ENCODE data around the gene BCL2L13. TPM values are rescaled to one million over a fixed set of nuclear protein-coding genes. Genes with fewer than 3 reads are reported as not detected.
"Not testable (repeated sequence)": the region's sequence is repeated elsewhere in the genome, so short reads cannot be mapped to it uniquely, and the experiment has no call there.

The BCL2L13 gene
- polyA plus RNA-seq, 6 donors from 2014 or later: 21.5 to 49.5 (median 47.7) TPM

- Mint-ChIP-seq H3K9me3 (no peaks in the 10 kb centered on the region), H3K4me1 (peaks cover 6 to 8% (median 7%) of the 10 kb centered on the region in 3 donors), H3K27ac (no peak overlapping the region), H3K4me3 (no peak overlapping the region), H3K27me3 (no peaks in the 10 kb centered on the region), H3K36me3 (no peaks in the 10 kb centered on the region)
- ATAC-seq (ENCODE audit: low read depth in 2 of 2): no peak
- DNase-seq: no peak
These were observed 37.0 kb downstream of the BCL2L13 start for GRCh38 chr22:17675584-17675983.

GRCh38 chr22:17678817-17679385 lies 40.3 kb downstream of the BCL2L13 start:
- DNase-seq: no peak
- H3K27ac Mint-ChIP-seq: no peak overlapping the region
- H3K36me3 Mint-ChIP-seq: no peaks in the 10 kb centered on the region
- H3K4me3 Mint-ChIP-seq: no peak overlapping the region
- no peak for ATAC-seq (ENCODE audit: low read depth in 2 of 2)
- peaks cover 6 to 8% (median 7%) of the 10 kb centered on the region in 3 donors for H3K4me1 Mint-ChIP-seq
- no peaks in the 10 kb centered on the region for H3K27me3 Mint-ChIP-seq
- no peaks in the 10 kb centered on the region for H3K9me3 Mint-ChIP-seq

GRCh38 chr22:17684245-17684644 lies 45.7 kb downstream of the BCL2L13 start:
- no peaks in the 10 kb centered on the region for H3K9me3 Mint-ChIP-seq
- H3K4me3 Mint-ChIP-seq: no peak overlapping the region
- DNase-seq: no peak
- peak in 1 of 2 donors; percentile 23 for ATAC-seq (ENCODE audit: low read depth in 2 of 2)
- no peaks in the 10 kb centered on the region for H3K36me3 Mint-ChIP-seq
- H3K4me1 Mint-ChIP-seq: peaks cover 0 to 13% (median 8%) of the 10 kb centered on the region in 3 donors
- H3K27me3 Mint-ChIP-seq: no peaks in the 10 kb centered on the region
- no peak overlapping the region for H3K27ac Mint-ChIP-seq

- H3K27ac Mint-ChIP-seq: no peak overlapping the region
- ATAC-seq (ENCODE audit: low read depth in 2 of 2) (no peak), DNase-seq (no peak)
- H3K4me3 Mint-ChIP-seq: no peak overlapping the region
- no peaks in the 10 kb centered on the region for H3K27me3 Mint-ChIP-seq
- H3K4me1 Mint-ChIP-seq: peaks cover 0 to 4% (median 0%) of the 10 kb centered on the region in 3 donors
- no peaks in the 10 kb centered on the region for H3K9me3 Mint-ChIP-seq
- peaks cover 6 to 7% of the 10 kb centered on the region in 2 donors for H3K36me3 Mint-ChIP-seq
These were observed 54.3 kb downstream of the BCL2L13 start for GRCh38 chr22:17692841-17693240.

- Mint-ChIP-seq H3K9me3 (no peaks in the 10 kb centered on the region), H3K4me1 (no peaks in the 10 kb centered on the region), H3K4me3 (no peak overlapping the region), H3K27ac (no peak overlapping the region), H3K36me3 (peaks cover 6 to 7% of the 10 kb centered on the region in 2 donors), H3K27me3 (no peaks in the 10 kb centered on the region)
- no peak for ATAC-seq (ENCODE audit: low read depth in 2 of 2)
- DNase-seq: no peak
These were observed 55.6 kb downstream of the BCL2L13 start for GRCh38 chr22:17694193-17694592.

GRCh38 chr22:17694752-17695151 lies 56.2 kb downstream of the BCL2L13 start:
- H3K36me3 Mint-ChIP-seq: peaks cover 6 to 7% of the 10 kb centered on the region in 2 donors
- DNase-seq (no peak), ATAC-seq (ENCODE audit: low read depth in 2 of 2) (no peak)
- no peak overlapping the region for H3K4me3 Mint-ChIP-seq
- H3K27me3 Mint-ChIP-seq: no peaks in the 10 kb centered on the region
- H3K4me1 Mint-ChIP-seq: no peaks in the 10 kb centered on the region
- H3K9me3 Mint-ChIP-seq: no peaks in the 10 kb centered on the region
- peak overlapping the region in 1 of 6 donors; percentile 19 for H3K27ac Mint-ChIP-seq

- Mint-ChIP-seq H3K27me3 (no peaks in the 10 kb centered on the region), H3K4me1 (no peaks in the 10 kb centered on the region), H3K36me3 (peaks cover 6 to 7% of the 10 kb centered on the region in 2 donors), H3K4me3 (no peak overlapping the region), H3K27ac (no peak overlapping the region), H3K9me3 (no peaks in the 10 kb centered on the region)
- ATAC-seq (ENCODE audit: low read depth in 2 of 2) (no peak), DNase-seq (no peak)
These were observed 57.4 kb downstream of the BCL2L13 start for GRCh38 chr22:17695986-17696385.

- H3K27me3 Mint-ChIP-seq; H3K4me3 Mint-ChIP-seq; H3K27ac Mint-ChIP-seq; H3K4me1 Mint-ChIP-seq; H3K9me3 Mint-ChIP-seq; H3K36me3 Mint-ChIP-seq; ATAC-seq (ENCODE audit: low read depth in 2 of 2); DNase-seq: not testable (repeated sequence)
These were observed 58.6 kb downstream of the BCL2L13 start for GRCh38 chr22:17697196-17697595.

- ATAC-seq (ENCODE audit: low read depth in 2 of 2); H3K4me3 Mint-ChIP-seq: not testable (repeated sequence)
- peak overlapping the region in 1 of 6 donors; percentile 52 for H3K27ac Mint-ChIP-seq
These were observed 59.7 kb downstream of the BCL2L13 start for GRCh38 chr22:17698276-17698675.

GRCh38 chr22:17698948-17699347 lies 60.4 kb downstream of the BCL2L13 start:
- H3K36me3 Mint-ChIP-seq: peaks cover 0 to 6% of the 10 kb centered on the region in 2 donors
- no peaks in the 10 kb centered on the region for H3K27me3 Mint-ChIP-seq
- no peaks in the 10 kb centered on the region for H3K4me1 Mint-ChIP-seq
- H3K9me3 Mint-ChIP-seq: no peaks in the 10 kb centered on the region
- H3K27ac Mint-ChIP-seq: peak overlapping the region in 2 of 6 donors; percentile 5 to 52
- H3K4me3 Mint-ChIP-seq: no peak overlapping the region
- DNase-seq (no peak), ATAC-seq (ENCODE audit: low read depth in 2 of 2) (no peak)

More at GRCh38 chr22:17698276-17698675, 59.7 kb downstream of the BCL2L13 start:
- not testable (repeated sequence) for H3K27me3 Mint-ChIP-seq, DNase-seq, H3K9me3 Mint-ChIP-seq, H3K36me3 Mint-ChIP-seq, H3K4me1 Mint-ChIP-seq

- Mint-ChIP-seq H3K36me3 (peaks cover 0 to 6% of the 10 kb centered on the region in 2 donors), H3K27ac (peak overlapping the region in 1 of 6 donors; percentile 6), H3K4me3 (no peak overlapping the region), H3K4me1 (no peaks in the 10 kb centered on the region), H3K9me3 (no peaks in the 10 kb centered on the region), H3K27me3 (no peaks in the 10 kb centered on the region)
- no peak for ATAC-seq (ENCODE audit: low read depth in 2 of 2)
- no peak for DNase-seq
These were observed 61.3 kb downstream of the BCL2L13 start for GRCh38 chr22:17699696-17700340.

- Mint-ChIP-seq H3K27me3 (no peaks in the 10 kb centered on the region), H3K4me1 (peaks cover 0 to 5% (median 3%) of the 10 kb centered on the region in 3 donors), H3K4me3 (no peak overlapping the region), H3K27ac (peak overlapping the region in 2 of 6 donors; percentile 33 to 38), H3K9me3 (no peaks in the 10 kb centered on the region), H3K36me3 (peaks cover 0 to 6% of the 10 kb centered on the region in 2 donors)
- DNase-seq (no peak), ATAC-seq (ENCODE audit: low read depth in 2 of 2) (no peak)
These were observed 62.2 kb downstream of the BCL2L13 start for GRCh38 chr22:17700778-17701177.

GRCh38 chr22:17703811-17704210 lies 65.3 kb downstream of the BCL2L13 start:
- no peak for DNase-seq
- Mint-ChIP-seq H3K9me3 (no peaks in the 10 kb centered on the region), H3K27ac (no peak overlapping the region), H3K4me1 (peaks cover 10 to 19% (median 17%) of the 10 kb centered on the region in 3 donors), H3K4me3 (no peak overlapping the region), H3K36me3 (no peaks in the 10 kb centered on the region), H3K27me3 (no peaks in the 10 kb centered on the region)
- no peak for ATAC-seq (ENCODE audit: low read depth in 2 of 2)

GRCh38 chr22:17705546-17705945 lies 67.0 kb downstream of the BCL2L13 start:
- Mint-ChIP-seq H3K27me3 (no peaks in the 10 kb centered on the region), H3K4me1 (peaks cover 10 to 21% (median 17%) of the 10 kb centered on the region in 3 donors)

More at GRCh38 chr22:17705546-17705945, 67.0 kb downstream of the BCL2L13 start:
- H3K9me3 Mint-ChIP-seq: no peaks in the 10 kb centered on the region
- ATAC-seq (ENCODE audit: low read depth in 2 of 2) (no peak), DNase-seq (no peak)
- peak overlapping the region in 3 of 6 donors; percentile 78 to 94 (median 92) for H3K27ac Mint-ChIP-seq
- peak overlapping the region in 1 of 8 donors; percentile 53 for H3K4me3 Mint-ChIP-seq
- H3K36me3 Mint-ChIP-seq: no peaks in the 10 kb centered on the region

Data from naive B cell (primary cell).